ENCODE results near the gene PTDSS2.
A peak's percentile ranks its signal among the peaks of the same experiment; 100 is the strongest.

Gene PTDSS2

DNA sequence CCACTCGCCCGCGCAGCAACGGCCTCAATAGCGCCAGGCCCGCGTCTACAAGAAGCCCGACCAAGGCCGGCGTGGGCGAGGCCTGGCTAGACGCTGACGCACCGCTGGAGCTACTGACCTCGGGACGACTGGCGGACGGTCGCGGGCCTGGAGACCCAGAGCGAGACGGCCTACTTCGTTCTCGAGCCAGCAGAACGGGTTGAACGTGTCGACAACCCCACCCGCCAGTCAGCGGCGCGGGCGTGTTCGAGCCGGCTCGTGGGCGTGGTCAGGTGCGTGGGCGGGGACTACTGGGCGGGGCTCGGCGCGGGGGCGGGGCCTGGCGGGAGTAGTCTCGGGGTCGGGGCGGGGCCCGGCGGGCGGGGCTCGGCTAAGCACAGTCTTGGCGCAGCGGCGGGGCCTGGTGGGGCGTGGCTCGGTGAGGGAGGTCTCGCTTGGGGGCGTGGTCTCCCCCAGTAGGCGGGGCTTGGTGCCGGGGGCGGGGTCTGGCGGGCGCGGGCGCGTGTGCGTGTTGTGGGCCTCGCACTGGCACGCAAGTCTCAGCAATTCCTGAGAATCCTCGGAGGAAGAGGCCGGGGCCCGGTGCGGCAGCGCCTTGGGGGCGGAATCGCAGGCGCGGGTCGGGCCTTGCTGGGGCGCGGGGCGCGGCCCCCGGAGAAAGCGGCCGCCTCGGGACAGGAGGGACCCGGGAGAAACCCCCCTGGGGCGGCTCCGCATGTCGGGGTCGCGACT lies 57.1 kb downstream of the PTDSS2 start, which contains the start of gene RNH1:
TSS of gene RNH1 (minus strand) at position 248 of the 732 bp plus-strand sequence. CDS start 5,080 bp downstream, outside the sequence.
- peak; percentile 95 for DNase-seq (ENCODE audit: low read depth)
- TF ChIP-seq, protein P1, sequence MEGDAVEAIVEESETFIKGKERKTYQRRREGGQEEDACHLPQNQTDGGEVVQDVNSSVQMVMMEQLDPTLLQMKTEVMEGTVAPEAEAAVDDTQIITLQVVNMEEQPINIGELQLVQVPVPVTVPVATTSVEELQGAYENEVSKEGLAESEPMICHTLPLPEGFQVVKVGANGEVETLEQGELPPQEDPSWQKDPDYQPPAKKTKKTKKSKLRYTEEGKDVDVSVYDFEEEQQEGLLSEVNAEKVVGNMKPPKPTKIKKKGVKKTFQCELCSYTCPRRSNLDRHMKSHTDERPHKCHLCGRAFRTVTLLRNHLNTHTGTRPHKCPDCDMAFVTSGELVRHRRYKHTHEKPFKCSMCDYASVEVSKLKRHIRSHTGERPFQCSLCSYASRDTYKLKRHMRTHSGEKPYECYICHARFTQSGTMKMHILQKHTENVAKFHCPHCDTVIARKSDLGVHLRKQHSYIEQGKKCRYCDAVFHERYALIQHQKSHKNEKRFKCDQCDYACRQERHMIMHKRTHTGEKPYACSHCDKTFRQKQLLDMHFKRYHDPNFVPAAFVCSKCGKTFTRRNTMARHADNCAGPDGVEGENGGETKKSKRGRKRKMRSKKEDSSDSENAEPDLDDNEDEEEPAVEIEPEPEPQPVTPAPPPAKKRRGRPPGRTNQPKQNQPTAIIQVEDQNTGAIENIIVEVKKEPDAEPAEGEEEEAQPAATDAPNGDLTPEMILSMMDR (conservative IDR thresholded peaks at IDR 0.05; ENCODE audit: low read length) = no peak
- peak within 1 kb of the TSS; percentile 91 for H3K4me3 ChIP-seq (ENCODE audit: low read length)

DNA sequence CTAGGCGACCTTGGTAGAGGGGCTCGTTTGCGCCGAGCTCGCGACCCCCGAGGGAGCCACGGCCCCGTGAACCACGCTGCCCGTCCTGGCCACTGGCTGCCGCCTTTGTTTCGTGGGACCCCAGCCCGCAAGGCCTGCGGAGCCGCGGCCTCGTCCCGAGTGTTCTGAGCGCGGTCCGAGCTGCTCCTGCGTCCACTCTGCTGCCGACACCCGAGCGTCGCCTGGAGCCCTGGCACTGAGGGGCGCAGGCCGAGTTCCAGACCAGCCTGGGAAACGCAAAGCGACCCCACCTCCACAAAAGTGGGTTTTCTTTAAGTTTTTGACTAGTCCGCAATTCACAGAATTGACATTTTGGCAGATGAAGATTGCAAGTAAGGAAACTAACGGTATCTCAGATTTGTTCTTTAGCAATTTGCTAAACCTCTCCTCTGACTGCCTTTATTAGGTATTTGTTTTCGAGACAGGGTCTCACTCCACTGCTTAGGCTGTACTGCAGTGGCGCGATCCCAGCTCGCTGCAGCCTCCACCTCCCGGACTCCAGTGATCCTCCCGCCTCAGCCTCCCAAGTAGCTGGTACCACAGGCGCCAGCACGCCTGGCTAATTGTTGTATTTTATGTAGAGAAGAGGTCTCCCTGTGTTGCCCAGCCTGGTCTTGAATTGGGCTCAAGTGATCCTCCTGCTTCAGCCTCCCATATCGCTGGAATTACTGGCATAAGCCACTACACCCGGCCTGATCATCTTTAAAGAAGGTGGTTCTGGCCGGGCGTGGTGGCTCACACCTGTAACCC lies 57.8 kb downstream of the PTDSS2 start:
- TF ChIP-seq, protein P1 (conservative IDR thresholded peaks at IDR 0.05; ENCODE audit: low read length) = no peak
- H3K4me3 ChIP-seq (ENCODE audit: low read length) = peak overlapping the region; percentile 73
- no peak for DNase-seq (ENCODE audit: low read depth)

DNA sequence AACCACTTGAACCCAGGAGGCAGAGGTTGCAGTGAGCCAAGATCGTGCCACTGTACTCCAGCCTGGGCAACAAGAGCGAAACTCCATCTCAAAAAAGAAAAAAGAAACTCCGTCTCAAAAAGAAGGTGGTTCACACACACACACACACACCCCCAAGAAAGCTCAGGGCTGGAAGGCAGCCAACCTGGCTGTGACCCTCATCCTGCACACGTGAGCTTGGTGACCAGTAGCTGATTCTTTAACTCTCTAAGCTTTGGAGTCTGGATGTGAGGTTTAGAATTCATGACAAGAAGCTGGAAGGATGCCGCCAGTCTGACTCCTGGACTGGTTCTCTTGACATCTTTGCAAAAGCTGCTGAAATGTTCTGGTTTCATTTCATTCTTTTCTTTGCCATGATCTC lies 58.9 kb downstream of the PTDSS2 start:
- peak; percentile 58 for DNase-seq (ENCODE audit: low read depth)
- TF ChIP-seq, protein P1 (conservative IDR thresholded peaks at IDR 0.05; ENCODE audit: low read length) = no peak
- no peak overlapping the region for H3K4me3 ChIP-seq (ENCODE audit: low read length)

DNA sequence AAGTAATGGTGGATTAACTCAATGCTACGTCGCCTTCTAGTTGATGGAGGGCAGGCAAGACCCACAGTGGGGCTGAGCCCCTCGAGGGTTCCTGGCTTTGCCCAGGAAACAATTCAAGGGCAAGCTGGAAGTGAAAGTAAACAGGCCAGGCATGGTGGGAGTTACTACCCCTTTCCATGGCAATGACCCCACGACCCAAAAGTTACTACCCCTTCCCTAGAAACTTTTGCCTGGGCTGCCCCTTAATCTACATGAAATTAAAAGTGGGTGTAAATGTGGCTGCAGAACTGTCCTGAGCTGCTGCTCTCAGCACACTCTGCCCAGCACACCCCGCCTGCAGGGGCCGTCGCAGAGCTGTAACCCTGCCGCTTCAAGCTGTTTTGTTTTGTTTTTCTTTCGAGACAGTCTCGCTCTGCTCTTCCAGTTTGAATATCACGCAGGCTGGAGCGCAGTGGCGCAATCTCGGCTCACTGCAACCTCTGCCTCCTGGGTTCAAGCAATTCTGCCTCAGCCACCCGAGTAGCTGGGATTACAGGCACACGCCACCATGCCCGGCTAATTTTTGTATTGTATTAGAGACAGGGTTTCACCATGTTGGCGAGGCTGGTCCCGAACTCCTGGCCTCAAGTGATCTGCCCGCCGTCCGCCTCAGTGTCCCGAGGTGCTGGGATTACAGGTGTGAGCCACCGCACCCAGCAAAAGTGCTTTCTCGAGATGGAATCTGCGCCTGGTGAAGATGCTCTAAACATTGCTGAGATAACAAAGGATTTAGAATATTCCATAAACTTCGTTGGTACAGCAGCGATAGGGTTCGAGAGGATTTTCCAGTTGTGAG lies 62.9 kb downstream of the PTDSS2 start:
- TF ChIP-seq, protein P1 (conservative IDR thresholded peaks at IDR 0.05; ENCODE audit: low read length) = no peak
- no peak overlapping the region for H3K4me3 ChIP-seq (ENCODE audit: low read length)
- DNase-seq (ENCODE audit: low read depth) = no peak

DNA sequence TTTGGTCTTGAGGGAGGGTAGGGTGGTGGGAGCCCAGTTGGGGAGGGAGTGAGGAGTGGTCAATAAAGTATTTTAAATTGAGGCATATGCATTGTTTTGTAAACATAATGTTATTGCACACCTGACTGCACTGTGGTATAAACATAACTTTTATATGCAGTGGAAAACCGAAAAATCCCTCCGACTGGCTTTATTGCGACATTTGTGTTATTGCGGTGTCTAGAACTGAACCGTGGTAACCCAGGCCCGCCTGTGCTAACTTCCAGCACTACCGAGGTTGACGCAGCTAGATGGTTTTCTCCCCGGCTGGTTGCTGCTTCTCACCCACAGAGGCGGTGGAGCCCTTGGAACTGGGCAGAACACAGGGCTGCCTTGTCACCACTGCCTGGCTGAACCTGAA lies 64.5 kb downstream of the PTDSS2 start:
- H3K4me3 ChIP-seq (ENCODE audit: low read length) = no peak overlapping the region
- TF ChIP-seq, protein P1 (conservative IDR thresholded peaks at IDR 0.05; ENCODE audit: low read length) = no peak
- DNase-seq (ENCODE audit: low read depth) = no peak

DNA sequence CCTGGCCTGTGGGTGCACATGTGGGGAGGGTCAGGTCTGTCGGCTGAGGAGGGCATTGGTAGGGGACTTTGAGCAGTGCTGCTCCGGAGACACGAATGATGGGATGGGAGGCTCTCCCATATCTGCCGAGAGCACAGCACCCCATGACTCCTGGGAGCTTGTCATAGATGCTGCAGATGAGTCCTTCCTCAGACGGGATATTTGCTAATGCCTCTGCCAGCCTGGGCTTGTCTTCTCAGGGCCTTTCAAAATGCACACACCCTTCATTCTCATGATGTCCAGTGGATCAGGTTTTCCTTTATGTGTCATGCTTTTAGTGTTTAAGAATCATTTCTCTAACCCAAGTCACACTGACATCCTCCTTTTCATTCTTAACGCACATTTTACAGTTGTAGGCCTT lies 65.1 kb downstream of the PTDSS2 start:
- TF ChIP-seq, protein P1 (conservative IDR thresholded peaks at IDR 0.05; ENCODE audit: low read length) = no peak
- DNase-seq (ENCODE audit: low read depth) = no peak
- H3K4me3 ChIP-seq (ENCODE audit: low read length) = no peak overlapping the region

Data from AG10803 (cell line).